GM18867 (cell line): ENCODE data around the gene GPR143.
"Not testable (repeated sequence)": the region's sequence is repeated elsewhere in the genome, so short reads cannot be mapped to it uniquely, and the experiment has no call there.

Experiments used
- ATAC-seq: cut with Tn5 transposase; IDR thresholded peaks from one replicate; pipeline ENCODE4 v1.9.1; 2021; ENCODE audit warnings: mild to moderate bottlenecking, moderate library complexity; ENCODE audit not compliant: unreplicated experiment

Gene GPR143

GRCh38 chrX:9765737-9766097 is at the start of gene GPR143:
GPR143 (minus strand) TSS chrX:9765847; CDS start chrX:9765817, 30 bp downstream.
- ATAC-seq: no peak

DNA sequence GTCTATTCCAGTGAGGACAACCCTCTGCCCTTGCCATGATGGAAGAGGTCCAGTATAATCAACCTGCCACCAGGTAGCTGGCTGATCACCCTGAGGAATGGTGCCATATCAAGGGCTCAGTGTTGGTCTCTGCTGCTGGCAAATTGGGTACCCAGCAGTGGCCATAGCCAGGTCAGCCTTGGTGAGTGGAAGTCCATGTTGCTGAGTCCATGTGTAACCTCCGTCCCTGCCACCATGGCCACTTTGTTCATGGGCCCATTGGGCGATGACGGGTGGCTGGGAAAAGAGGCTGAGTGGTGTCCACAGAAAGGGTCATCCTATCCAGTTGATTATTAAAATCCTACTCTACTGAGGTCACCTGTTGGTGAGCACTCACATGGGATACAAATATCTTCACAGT is 45.4 kb upstream of the GPR143 start:
- ATAC-seq: not testable (repeated sequence)

GRCh38 chrX:9809876-9810275 is 44.2 kb upstream of the GPR143 start:
- not testable (repeated sequence) for ATAC-seq

DNA sequence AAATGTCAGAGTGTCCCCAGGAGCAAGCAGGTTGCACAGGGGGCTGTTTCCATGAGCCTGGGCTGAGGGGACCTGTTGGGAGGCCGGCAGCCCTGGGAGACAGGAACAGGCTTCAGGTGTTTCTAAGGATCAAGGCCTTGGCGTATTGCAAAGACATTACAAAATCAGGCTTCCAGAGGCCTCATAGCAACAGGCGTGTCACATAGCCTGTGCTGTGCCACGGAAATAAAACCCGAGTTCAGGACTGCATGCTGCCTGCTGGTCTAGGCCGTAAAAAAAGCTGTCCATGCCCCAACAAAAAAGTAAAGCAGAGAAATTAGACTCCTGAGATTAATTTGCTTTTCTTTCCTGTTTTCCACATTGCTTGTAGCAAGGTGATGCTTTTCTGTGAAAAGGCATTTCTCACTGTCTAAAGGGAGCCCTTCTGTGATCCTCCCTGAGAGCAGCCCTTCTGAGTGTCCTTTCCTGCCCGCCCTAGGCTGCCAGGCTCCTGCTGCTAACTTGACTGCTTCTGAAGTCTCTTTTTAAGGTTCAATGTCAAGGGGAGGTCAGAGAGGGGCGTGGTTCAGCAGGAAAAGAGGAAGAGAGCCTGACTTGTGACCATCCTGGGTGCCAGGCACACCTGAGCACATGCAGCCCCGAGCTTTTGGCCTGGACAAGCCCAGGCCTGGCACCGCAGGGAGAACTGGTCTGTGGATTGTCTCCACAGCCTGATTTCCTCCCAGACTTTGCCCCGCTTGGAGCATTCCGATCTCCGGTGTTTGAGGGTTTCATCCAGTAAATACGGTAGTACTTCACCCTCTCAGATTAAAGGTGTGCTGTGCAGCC is 41.9 kb upstream of the GPR143 start:
- no peak for ATAC-seq

DNA sequence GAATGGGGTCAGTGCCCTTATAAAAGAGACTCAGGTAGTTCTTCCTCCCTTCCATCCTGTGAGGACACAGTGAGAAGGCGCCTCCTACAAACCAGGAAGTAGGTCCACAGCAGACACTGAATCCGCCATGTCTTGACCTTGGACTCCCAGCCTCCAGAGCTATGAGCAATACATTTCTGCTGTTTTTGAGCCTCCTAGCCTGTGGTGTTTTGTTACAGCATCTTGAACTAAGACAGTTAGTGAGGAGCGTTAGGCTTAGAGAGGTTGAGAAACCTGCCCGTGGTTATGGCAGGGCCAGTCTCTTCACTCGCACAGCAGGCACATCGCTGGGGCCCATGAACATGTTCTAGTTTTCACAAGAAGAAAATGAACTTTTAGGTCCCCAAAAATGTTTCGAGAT is 40.3 kb upstream of the GPR143 start:
- ATAC-seq: no peak

DNA sequence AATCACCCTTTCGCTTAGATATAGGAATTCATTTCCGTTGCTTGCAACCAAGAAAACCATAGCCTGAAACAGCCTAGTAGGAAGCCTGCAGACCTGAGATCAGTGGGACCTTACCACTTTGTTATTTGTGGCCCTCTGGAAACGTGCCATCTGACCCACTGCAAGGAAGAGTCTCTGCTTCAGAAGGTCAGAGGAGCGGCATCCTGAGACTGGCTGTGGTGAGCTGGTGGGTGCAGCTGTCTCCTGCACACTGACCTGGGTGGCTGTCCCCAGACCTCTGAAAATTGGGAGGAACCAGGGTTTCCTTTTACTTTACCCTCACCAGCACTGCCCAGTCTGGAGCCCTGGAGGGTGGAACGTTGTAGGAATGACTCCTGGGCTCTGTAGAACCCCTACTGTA is 38.8 kb upstream of the GPR143 start:
- no peak for ATAC-seq

DNA sequence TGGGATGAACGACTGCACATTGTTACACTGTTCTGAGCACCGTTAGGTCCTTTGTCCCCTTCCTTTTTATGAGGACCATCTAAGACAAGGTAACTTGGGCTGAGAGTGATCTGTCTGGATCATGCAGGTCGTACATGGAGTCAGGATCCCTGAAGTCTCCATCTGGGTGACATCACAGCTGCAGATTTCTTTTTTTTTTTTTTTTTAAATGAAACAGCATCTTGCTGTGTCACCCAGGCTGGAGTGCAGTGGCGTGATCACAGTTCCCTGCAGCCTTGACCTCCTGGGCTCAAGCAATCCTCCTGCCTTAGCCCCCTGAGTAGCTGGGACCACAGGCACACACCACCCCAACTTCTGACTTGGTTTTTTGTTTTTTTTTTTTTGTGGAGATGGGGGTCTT is 37.1 kb upstream of the GPR143 start:
- no peak for ATAC-seq

DNA sequence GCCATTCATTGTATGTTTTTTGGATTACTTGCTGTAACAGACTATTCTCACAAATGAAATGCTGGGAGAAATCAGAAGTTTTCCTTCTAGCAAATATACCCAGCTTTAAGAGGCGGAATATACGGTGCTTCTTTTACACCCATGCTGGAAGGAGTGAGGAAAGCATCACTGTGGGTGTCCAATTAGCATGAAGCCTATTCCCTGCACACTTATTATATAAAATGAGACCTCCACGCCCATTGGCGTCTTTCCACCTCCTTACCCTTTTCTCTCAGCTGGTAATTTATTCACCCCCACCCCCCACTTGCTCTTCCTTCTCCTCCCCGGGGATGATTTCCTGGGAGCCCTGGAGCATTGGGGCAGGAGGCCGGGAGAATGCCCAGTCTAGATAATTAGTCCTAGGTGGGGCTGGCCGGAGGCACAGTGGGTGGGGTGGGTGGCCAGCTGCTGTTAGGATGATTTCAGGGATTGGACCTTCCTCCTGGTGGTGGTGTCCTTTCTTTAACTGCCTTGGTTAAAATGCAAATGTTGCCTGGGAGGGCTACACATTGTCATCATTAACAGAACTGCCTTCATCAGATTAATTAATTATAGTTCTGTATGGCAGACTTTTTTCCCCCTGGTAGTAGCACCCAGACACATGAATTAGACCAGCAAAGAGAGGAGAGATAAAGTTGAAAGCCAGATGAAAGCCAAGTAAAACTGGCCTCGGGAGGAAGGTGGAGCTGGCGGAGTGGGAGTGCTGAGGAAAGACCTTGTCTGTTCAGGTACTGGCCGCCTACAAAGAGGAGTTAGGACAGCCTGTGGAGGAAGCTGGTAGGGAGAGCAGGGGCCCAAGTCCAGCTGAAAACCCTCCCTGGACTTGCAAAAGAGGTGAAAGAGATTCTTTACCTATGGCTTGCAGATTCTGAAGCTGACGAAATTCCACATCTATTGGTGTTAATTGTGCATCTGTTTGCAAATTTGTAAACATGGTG is 32.0 kb upstream of the GPR143 start:
- no peak for ATAC-seq

GRCh38 chrX:9794495-9794894 is 28.8 kb upstream of the GPR143 start:
- no peak for ATAC-seq

- no peak for ATAC-seq
These were observed 25.2 kb upstream of the GPR143 start for GRCh38 chrX:9790866-9791265.

DNA sequence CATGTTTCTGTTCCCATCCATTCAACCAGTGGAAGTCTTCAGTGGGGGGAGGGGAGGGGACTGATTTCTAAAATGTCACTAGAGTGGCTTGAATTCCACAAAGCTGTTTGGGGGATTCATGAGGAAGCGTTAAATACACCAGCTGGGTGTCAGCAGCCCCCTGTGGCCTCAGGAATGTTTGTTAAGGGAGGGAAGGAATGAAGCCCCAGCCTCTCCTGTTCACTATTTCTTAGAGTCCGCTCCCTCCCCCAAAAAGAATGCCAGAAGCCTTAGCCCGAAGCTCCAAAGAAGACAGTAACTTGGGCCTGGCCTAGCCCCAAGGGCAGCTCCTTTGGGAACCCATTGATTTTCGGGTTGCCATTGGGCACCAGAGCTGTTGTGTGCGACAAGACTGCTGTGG is 23.9 kb upstream of the GPR143 start:
- no peak for ATAC-seq

GRCh38 chrX:9788911-9789310 is 23.3 kb upstream of the GPR143 start:
- ATAC-seq: no peak

DNA sequence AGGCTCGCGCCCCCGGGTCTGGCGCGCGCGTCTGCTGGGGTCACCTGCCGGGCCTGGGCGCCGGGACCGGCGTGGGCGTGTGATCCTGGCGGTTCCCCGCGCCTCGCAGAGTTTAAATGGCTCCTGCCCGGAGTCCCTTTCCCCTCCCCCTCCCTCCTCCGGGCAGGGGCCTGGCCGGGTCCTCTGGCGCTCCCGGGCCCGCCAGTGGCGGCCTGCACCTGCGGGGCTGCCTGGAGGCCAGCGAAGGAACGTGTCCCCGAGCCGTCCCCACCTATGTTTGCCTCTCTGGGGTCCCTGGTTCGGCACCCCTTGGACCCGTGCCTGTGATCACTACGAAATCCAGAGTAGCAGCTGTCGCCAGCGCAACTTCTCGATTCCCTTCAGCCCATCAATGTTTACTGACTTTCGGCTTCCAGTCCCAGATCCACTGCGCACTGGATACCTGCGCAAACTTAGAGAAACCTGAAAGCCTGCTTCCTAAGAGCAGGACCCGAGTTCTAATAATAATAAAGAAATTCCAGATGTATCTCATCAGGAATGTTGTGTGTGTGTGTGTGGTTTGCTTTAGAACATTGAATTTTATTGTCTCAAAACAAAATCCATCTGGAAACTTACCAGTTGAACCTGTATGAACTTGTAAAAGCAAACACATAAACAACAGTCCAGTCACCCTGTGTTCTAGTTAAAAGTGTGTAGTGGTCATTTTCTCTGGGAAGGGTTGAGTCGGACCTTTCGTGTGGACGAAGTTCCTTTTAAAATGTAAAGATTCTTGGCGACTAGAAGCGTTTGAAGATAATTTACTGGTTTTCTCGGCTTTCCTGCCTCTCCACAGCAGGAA is 21.4 kb upstream of the GPR143 start:
- no peak for ATAC-seq

- ATAC-seq: no peak
These were observed 20.5 kb upstream of the GPR143 start, which contains the start of gene SHROOM2 for GRCh38 chrX:9785944-9786797. SHROOM2 (plus strand) TSS chrX:9786429; CDS start chrX:9786546, 117 bp downstream.

DNA sequence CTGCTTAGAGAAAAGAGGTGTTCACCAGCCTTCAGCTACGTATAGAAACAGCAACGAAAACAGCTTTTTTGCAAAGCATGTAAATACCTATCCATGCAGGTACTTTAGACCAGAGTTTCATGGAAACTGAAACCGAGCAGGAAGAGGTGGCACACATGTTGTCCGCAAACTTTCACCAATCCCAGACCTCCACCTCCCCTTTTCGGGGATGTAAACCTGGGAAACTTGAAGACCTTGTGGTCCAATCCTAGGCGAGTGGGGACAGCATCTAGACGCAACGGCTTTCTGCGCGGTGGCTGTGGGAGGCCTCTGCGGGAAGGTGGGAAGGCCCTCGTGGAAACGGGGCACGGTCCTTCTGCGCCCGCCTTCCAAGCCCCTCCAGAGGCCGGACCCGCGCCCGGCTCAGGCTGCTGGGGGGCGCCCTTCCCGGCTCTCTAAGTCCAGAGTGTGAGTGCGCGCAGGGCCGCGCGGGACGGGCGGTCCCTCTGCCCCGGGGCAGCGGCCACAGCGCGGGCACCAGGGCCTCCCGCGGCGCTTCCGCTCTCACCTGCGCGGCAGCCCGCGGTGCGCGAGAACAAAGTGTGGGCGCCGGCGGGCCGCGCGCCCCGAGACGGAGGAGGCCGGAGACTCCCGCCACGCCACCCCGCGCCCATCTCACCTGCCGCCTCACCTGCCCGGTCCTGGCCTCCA is 19.8 kb upstream of the GPR143 start:
- no peak for ATAC-seq

GRCh38 chrX:9784332-9784731 is 18.7 kb upstream of the GPR143 start:
- ATAC-seq: no peak

- no peak for ATAC-seq
These were observed 16.3 kb upstream of the GPR143 start for GRCh38 chrX:9781941-9782340.

DNA sequence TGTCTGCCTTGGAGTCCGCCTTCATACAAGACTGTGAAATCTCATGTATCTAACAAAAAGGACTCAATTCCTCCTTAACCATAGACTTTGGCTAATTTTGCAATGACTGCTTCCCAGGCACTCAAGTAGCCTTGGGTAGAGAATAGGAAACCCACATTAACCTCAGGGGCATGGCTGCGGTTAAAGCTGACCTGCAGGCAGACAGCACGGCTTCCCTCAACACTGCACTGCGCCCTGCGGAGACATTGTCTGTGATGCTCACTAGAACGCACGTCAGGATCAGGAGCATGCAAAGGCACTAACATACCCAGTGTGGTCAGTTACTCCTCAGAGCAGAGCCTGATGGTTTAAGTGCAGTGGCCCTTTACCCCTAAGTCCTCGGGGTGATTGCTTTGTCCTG is 10.3 kb upstream of the GPR143 start:
- ATAC-seq: no peak

GRCh38 chrX:9772943-9773342 is 7.3 kb upstream of the GPR143 start:
- no peak for ATAC-seq
